ENCODE measurements around the gene ARFGEF3. TPM values are rescaled to one million over a fixed set of nuclear protein-coding genes. Genes with fewer than 3 reads are reported as not detected.

Gene ARFGEF3
- total and polyA plus RNA-seq, 10 of the 15 experiments (the other 5 are each of a cell fraction or from before 2014, with no cell fraction given), result under 0.01 to 0.08 (median 0.02) TPM; not detected in 1

DNA sequence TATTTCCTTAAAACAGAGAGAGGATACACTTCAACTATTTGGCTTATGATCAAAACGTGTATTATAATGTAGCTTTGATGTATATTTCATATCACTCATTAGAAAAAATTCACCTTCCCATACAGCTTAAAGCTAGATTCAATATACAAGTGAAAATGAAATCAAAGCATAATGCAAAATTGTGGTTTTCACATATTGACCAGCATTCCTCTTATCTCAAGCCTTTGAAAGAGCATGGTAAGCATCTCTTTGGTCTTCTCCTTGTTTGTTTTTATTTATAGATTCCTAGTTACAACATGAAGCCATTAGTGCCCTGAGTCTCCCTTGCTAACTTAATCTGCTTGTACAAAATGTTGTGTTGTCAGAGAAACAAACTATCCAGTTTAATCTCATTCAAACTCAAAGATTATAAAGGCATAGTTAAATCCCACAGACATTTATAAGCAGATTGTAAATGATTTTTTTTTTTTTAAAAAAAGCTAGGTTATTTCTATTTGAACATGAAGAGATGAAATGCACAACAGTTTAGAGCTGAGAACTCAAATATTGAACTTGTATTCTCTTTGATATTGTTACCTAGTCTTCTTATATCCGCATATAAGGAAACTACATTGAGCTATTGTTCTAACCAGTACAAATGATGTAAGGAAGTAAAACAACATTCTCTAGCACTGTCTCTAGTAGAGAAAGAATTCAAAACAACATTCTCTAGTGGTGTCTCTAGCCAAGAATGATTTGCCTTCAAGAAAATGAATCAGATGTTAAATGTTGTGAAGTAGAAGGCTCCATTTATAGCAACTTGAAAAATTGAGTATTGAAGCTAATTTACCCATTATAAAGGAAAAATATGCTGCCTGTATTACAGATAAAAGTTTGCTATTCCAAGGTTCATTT lies 184.8 kb downstream of the ARFGEF3 start (continued):
- TF ChIP-seq CTCF (IDR thresholded peaks at IDR 0.05 in 2 of 3, conservative IDR thresholded peaks at IDR 0.05 in 1 of 3; ENCODE audit: control insufficient read depth in 2 of 3, extremely low read depth in 1 of 3, insufficient read depth in 1 of 3, low read depth in 3 of 3, low read length in 3 of 3), result no peak
- TF ChIP-seq ZNF24 (IDR thresholded peaks at IDR 0.05), result no peak
- TF ChIP-seq, protein P1, sequence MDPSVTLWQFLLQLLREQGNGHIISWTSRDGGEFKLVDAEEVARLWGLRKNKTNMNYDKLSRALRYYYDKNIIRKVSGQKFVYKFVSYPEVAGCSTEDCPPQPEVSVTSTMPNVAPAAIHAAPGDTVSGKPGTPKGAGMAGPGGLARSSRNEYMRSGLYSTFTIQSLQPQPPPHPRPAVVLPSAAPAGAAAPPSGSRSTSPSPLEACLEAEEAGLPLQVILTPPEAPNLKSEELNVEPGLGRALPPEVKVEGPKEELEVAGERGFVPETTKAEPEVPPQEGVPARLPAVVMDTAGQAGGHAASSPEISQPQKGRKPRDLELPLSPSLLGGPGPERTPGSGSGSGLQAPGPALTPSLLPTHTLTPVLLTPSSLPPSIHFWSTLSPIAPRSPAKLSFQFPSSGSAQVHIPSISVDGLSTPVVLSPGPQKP (IDR thresholded peaks at IDR 0.05; ENCODE audit: low read depth, low read length), result no peak
- TF ChIP-seq BMI1 (IDR thresholded peaks at IDR 0.05; ENCODE audit: borderline replicate concordance), result no peak
- TF ChIP-seq ZNF274 (IDR thresholded peaks at IDR 0.05; ENCODE audit: insufficient read depth, insufficient read length), result no peak
- no peak for TF ChIP-seq TARDBP (IDR thresholded peaks at IDR 0.05; ENCODE audit: borderline replicate concordance)
- TF ChIP-seq HSF1 (IDR thresholded peaks at IDR 0.05; ENCODE audit: low read depth, low read length), result no peak
- no peak for TF ChIP-seq ZNF592 (IDR thresholded peaks at IDR 0.05)

All from GM12878 (cell line).